GM19328 (cell line): ENCODE results near the gene ZNF236.
A peak's percentile ranks its signal among the peaks of the same experiment; 100 is the strongest.

Experiments
- ATAC-seq: cut with Tn5 transposase; IDR thresholded peaks from one replicate; pipeline ENCODE4 v1.9.1; 2021; ENCODE audit warnings: mild to moderate bottlenecking, moderate library complexity; ENCODE audit not compliant: unreplicated experiment

ZNF236 gene

GRCh38 chr18:76967721-76968472, 145.5 kb downstream of the ZNF236 start:
- ATAC-seq: no peak

GRCh38 chr18:76970770-76971559, 148.6 kb downstream of the ZNF236 start:
- no peak for ATAC-seq

DNA sequence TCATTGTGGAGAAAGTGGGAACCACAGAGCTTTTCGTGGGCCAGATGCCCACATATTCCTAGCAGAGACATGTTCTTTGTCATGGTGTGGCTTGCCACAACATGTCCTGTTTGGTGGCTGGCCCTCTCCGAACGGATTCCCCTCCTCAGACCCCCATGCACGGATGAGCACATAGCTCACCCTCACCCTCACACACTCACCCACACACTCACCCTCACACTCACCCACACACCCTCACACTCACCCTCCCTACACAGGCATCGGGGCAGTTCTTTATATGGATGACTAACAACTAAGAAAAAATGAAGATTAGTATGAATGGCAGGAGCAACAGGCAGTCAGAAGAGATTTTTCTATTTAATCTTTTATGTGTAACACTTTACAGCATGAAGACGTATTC, 149.9 kb downstream of the ZNF236 start:
- no peak for ATAC-seq

GRCh38 chr18:76972846-76973519, 150.6 kb downstream of the ZNF236 start:
- ATAC-seq: no peak

- no peak for ATAC-seq
Measured at GRCh38 chr18:76973520-76974266, 151.3 kb downstream of the ZNF236 start.

- ATAC-seq: no peak
Measured at GRCh38 chr18:76974386-76974785, 152.0 kb downstream of the ZNF236 start.

- ATAC-seq: no peak
Measured at GRCh38 chr18:76975577-76976110, 153.3 kb downstream of the ZNF236 start.

DNA sequence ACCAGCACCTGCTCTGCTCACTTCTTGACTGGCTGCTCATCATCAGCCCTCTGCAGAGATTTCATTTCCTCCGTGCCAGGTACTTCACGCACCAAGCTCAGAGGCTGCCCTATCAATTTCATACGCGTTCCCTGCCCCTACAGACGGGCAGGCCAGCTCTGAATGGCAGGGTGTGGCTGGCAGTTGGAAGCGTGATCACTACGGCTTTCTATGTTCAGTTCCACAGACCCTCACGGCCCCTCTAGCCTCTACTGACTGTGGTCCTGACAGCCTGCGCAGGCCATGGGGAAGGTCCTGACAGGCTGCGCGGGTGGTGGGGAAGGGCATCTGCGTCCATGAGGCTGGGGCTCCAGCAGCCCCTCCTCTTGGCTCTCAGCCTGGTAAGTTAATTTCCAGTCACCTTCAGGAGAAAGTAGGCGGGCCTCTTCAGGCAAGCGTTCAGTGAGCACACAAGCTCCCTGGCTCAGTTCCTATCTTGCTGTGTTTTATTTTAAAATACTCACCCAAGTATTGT, 154.8 kb downstream of the ZNF236 start:
- ATAC-seq: no peak

DNA sequence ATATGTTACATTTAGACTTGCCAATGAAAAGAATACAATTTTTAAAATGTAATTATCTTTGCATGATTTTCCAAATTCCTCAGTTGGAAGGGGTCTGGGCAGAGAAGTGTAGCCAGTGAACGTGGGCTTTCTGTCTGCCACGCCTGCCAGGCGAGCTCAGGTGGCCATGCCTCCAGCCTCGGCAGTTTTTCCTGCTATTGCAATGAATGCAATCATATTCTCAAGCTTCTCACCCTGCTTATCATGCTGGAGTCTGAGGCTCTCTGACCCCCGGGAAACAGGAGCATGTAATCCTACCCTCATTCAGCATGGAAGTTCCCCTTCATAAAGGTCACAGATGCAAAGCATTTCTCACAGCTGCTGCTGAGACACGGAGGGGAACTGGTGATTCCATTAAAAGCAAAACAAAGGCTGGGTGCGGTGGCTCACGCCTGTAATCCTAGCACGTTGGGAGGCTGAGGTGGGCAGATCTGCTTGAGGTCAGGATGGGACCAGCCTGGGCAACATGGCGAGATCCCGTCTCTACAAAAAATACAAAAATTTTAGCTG, 155.4 kb downstream of the ZNF236 start:
- no peak for ATAC-seq

GRCh38 chr18:76978616-76979015, 156.3 kb downstream of the ZNF236 start:
- ATAC-seq: no peak

DNA sequence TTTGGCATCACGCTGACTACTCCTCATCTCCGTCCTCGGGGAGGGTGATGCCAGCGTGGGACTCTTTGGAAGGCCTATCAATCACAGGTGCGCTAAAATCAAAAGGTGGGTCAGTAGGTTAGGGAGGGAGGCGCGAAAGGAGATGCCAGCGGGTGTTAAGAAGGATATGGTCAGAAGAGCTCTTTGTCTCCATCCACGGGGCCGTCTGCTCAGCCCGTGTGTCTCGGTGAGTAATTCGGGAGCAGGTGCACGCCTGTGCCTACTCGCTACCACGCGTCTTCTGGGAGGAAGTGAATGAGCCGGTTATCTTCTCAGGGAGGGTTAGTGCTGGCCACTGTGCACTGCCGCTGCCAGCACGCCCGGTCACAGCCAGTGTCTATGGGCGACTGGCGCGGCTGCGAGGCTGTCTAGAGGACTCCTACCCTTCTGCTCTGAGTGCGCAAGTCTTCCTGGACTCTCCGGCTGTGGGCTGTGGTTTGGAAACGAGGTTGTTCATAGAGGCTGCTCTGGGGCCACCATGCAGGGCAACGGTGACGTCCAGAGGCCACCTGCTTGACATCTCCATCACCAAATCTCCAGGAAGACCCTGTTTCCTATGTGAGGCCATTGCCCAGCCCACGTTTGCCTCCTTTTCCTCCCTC, 156.9 kb downstream of the ZNF236 start:
- ATAC-seq: no peak

- ATAC-seq: no peak
Measured at GRCh38 chr18:76979906-76980305, 157.5 kb downstream of the ZNF236 start.

DNA sequence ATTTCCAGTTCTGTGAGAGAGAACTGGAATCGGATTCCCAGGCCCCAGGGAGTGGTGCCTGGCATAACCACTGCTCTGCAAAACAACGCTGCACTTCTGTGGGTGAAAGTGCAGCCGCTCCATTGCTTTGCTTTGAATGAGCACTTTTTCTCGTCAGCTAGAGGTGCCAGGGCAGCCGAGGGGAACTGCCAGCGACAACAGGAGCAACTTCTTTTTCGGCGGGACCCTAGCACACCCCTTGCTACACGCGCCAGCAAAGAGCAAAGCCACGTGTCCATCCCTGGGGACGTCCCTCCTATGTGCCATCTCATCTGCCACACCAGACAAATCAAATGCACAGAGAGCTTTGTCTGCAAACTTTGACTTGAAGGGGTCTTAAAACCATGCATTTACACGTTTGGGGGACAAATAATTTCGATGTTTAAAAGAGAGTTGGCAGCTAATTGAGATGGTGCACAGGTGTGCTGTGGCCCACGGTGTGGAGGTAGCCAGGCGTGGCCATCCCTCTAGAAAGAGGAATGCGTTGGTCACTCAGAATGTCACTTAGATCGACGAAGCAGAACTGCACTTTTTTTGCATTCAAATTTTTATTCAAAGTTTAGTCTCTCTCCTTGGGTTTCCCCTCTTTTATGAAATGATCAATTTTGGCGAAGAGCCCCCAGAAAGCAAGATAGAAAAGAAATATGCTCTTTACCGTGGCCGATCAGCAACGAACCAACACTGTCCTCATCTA, 158.5 kb downstream of the ZNF236 start:
- no peak for ATAC-seq

DNA sequence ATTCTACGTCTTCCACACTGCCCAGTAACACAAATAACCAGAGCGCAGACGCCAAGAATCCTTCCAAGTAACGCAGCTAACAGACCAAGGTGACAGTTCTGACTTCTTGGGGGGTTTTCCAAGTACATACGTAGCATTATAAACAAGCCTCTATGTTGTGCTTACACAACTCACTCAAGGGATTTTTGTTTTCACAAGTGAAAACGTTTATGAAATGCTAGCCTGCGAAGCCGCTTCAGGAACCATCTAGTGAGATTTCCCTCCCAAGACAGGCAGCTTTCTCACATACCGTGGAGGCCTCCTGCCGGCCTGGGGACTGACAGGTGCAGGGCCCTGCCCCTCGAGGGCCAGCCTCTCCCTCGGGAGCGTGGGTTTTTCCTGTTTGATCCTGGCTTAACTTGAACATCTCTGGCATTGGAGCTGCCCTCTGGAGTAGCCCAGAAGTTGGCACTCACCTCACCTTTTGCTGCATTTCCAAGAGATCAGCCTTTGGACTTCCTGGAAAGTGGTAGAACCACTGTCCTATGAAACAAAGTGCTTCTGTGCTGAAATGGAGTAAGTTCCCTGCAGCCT, 159.1 kb downstream of the ZNF236 start:
- no peak for ATAC-seq

DNA sequence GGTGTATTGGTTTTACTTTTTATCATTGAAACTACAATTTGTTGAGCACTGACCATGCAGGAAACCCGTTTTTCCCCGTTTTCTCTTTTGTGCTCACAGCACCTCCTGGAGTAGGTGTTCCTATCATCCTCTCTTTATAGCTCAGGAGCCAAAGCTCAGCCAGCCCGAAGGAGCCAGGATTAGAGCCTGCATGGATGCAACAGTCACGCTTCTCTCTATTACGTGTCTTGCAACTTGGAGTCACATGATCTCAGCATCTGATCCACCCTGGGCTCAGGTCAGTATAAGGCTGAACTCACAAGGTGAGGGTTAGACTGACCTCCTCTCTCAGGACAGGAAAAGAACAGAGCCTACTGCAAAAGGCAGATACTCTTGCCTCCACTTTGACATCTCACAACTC, 159.7 kb downstream of the ZNF236 start:
- no peak for ATAC-seq

GRCh38 chr18:76982841-76983583, 160.7 kb downstream of the ZNF236 start:
- peak; percentile 87 for ATAC-seq

GRCh38 chr18:76983613-76984051, 161.3 kb downstream of the ZNF236 start:
- no peak for ATAC-seq
